Measurements from ENCODE around the gene NECTIN1. TPM values are rescaled to one million over a fixed set of nuclear protein-coding genes. Genes with fewer than 3 reads are reported as not detected.

The NECTIN1 gene
- total RNA-seq, 6 donors from 2014 or later = 1.4 to 12.6 (median 7.6) TPM

DNA sequence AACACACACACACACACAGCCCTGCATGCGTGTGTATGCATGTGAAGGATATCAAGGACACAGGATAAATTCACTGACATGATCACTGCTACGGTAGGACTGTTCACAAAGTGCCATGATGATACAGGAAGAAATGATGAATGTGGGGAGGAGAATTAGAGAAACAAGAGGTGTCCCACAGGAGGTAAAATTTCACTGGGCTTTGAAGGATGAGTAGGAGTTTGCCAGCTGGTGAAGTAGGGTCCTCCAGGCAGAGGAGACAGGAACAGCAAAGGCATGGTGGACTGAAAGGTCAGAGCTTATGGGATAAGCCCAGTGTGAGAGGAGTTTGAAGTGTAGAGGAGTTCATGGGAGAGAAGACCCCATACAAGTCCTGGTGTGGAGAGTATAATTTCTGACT lies 18.6 kb downstream of the NECTIN1 start:
- Histone ChIP-seq H3K27me3 (no peaks in the 10 kb centered on the region), H3K36me3 (no peaks in the 10 kb centered on the region), H3K9me3 (no peaks in the 10 kb centered on the region), H3K27ac (no peak overlapping the region), H3K4me3 (no peak overlapping the region), H3K4me1 (peaks cover 0 to 5% (median 0%) of the 10 kb centered on the region in 4 donors)
- ATAC-seq (ENCODE audit: low FRiP score in 2 of 2) = no peak
- DNase-seq = no peak
- TF ChIP-seq, protein P1, sequence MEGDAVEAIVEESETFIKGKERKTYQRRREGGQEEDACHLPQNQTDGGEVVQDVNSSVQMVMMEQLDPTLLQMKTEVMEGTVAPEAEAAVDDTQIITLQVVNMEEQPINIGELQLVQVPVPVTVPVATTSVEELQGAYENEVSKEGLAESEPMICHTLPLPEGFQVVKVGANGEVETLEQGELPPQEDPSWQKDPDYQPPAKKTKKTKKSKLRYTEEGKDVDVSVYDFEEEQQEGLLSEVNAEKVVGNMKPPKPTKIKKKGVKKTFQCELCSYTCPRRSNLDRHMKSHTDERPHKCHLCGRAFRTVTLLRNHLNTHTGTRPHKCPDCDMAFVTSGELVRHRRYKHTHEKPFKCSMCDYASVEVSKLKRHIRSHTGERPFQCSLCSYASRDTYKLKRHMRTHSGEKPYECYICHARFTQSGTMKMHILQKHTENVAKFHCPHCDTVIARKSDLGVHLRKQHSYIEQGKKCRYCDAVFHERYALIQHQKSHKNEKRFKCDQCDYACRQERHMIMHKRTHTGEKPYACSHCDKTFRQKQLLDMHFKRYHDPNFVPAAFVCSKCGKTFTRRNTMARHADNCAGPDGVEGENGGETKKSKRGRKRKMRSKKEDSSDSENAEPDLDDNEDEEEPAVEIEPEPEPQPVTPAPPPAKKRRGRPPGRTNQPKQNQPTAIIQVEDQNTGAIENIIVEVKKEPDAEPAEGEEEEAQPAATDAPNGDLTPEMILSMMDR (IDR thresholded peaks at IDR 0.05) = no peak
- TF ChIP-seq POLR2AphosphoS5 (IDR thresholded peaks at IDR 0.05) (no peak), POLR2A (IDR thresholded peaks at IDR 0.05) (no peak), EP300 (IDR thresholded peaks at IDR 0.05) (no peak)
- 88 to 89% methylated on average over 2 of the region's 2 CpGs for WGBS, 2 donors

DNA sequence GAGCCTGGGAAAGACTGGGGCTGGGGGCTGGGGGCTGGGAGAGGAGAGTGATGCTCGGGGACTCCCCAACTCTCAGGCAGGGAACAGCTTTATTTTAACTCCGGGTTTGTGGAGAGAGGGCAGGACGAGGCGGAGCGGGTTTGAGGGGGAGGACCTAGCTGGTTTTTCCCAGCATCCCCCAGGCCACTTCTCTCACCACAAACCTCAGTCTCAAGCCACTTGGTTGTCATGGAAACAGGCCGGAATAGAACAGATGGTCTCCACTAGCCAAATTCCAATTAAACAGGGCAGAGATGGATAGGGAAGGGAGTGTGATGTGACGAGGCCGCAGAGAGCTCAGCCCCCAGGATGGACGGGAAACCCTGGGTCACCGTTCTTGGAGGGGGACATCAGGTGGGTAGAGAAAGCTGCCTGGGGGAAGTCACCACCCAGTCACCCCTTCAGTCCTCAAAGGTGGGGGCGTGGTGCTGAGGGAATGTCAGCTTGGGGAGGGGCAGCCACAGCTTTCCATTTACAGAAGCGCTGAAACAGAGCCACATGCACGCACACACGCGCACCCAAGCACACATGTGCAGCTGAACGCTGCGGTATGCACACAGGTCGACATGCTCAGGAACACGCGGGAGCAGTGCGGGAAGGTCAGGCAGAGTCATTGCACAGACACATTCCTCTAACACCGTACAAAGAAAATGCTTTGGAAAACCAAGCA lies 19.2 kb downstream of the NECTIN1 start:
- Histone ChIP-seq H3K4me3 (no peak overlapping the region), H3K27me3 (no peaks in the 10 kb centered on the region), H3K4me1 (peaks cover 0 to 5% (median 0%) of the 10 kb centered on the region in 4 donors), H3K27ac (no peak overlapping the region), H3K9me3 (no peaks in the 10 kb centered on the region), H3K36me3 (no peaks in the 10 kb centered on the region)
- 40 to 55% methylated on average over 22 of the region's 22 CpGs for WGBS, 2 donors
- TF ChIP-seq POLR2A (IDR thresholded peaks at IDR 0.05) (no peak), POLR2AphosphoS5 (IDR thresholded peaks at IDR 0.05) (no peak), EP300 (IDR thresholded peaks at IDR 0.05) (no peak)
- TF ChIP-seq, protein P1 (IDR thresholded peaks at IDR 0.05) = no peak
- ATAC-seq (ENCODE audit: low FRiP score in 2 of 2) (no peak), DNase-seq (no peak)

DNA sequence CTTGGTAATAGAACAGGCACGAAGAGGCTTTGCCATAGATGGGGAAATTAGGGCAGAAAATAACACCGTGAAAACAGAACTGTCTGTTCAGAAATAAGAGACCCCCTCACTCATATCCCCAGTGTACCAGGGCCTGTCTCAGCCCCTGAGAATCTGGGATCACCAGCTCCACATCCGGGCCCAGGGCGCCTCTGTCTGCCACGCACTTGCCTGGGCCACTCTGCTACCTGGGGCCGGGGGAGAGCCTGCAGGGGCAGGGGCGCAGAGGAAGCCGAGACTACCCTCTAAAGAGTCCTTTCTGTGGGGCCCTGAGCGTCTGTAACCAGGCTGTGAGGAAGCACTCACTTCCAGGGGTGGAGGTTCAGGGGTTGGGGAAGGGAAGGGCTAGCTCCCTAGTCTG lies 19.8 kb downstream of the NECTIN1 start:
- no peak for ATAC-seq (ENCODE audit: low FRiP score in 2 of 2)

DNA sequence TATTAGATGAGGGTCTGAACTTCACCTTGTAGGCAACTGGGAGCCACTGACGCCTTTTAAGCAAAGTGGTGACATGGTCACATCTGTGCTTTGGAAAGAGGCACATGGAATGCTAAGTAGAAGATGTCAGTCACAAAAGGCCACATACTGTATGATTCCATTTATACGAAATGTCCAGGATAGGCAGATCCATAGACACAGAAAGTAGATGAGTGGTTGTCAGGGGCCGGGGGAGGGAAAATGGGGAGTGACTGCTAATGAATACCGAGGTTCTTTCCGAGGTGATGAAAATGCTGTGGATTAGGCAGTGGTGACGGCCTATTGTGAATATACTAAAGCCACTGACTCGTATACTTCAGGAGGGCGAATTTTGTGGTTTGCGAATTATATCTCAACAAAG lies 20.6 kb downstream of the NECTIN1 start:
- 85 to 87% methylated on average over 9 of the region's 9 CpGs for WGBS, 2 donors
- H3K27ac ChIP-seq = no peak overlapping the region
- H3K36me3 ChIP-seq = no peaks in the 10 kb centered on the region
- TF ChIP-seq POLR2A (IDR thresholded peaks at IDR 0.05) (no peak), POLR2AphosphoS5 (IDR thresholded peaks at IDR 0.05) (no peak)
- TF ChIP-seq, protein P1 (IDR thresholded peaks at IDR 0.05) = no peak
- no peak for DNase-seq
- ATAC-seq (ENCODE audit: low FRiP score in 2 of 2) = no peak
- H3K4me3 ChIP-seq = no peak overlapping the region
- no peaks in the 10 kb centered on the region for H3K27me3 ChIP-seq
- no peaks in the 10 kb centered on the region for H3K9me3 ChIP-seq
- H3K4me1 ChIP-seq = peaks cover 0 to 5% (median 0%) of the 10 kb centered on the region in 4 donors

More for the DNA sequence above, 19.8 kb downstream of the NECTIN1 start:
- no peak for TF ChIP-seq EP300 (IDR thresholded peaks at IDR 0.05)
- no peak for TF ChIP-seq POLR2A (IDR thresholded peaks at IDR 0.05)
- TF ChIP-seq, protein P1 (IDR thresholded peaks at IDR 0.05) = no peak
- no peak for TF ChIP-seq POLR2AphosphoS5 (IDR thresholded peaks at IDR 0.05)
- Histone ChIP-seq H3K27me3 (no peaks in the 10 kb centered on the region), H3K4me1 (peaks cover 0 to 5% (median 0%) of the 10 kb centered on the region in 4 donors), H3K36me3 (no peaks in the 10 kb centered on the region), H3K4me3 (no peak overlapping the region), H3K27ac (no peak overlapping the region), H3K9me3 (no peaks in the 10 kb centered on the region)
- DNase-seq = no peak
- WGBS, 2 donors = 52 to 69% methylated on average over 6 to 9 of the region's 9 CpGs

DNA sequence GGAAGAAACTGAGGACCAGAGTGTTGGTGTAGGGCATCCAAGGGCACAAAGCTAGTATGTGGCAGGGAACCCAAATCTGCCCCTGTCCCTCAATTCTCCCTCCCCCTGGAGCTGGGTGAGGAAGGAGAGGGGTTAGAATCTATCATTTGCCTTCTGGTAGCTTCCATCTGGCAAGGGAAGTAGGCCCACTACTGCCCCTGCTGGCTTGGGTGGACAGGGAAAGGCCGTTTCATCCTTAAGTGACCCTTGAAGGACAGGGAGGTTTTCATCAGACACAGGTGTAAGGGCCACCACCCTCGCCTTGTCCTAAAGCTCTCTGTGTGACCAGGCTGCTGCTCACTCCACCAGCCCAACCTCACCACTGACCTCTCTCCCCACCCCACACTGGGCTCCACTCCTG lies 22.1 kb downstream of the NECTIN1 start:
- no peaks in the 10 kb centered on the region for H3K27me3 ChIP-seq
- DNase-seq (no peak), ATAC-seq (ENCODE audit: low FRiP score in 2 of 2) (no peak)
- 76 to 80% methylated on average over 2 of the region's 2 CpGs for WGBS, 2 donors
- no peaks in the 10 kb centered on the region for H3K9me3 ChIP-seq
- no peak overlapping the region for H3K4me3 ChIP-seq
- H3K4me1 ChIP-seq = no peaks in the 10 kb centered on the region
- TF ChIP-seq EP300 (IDR thresholded peaks at IDR 0.05) (no peak), POLR2A (IDR thresholded peaks at IDR 0.05) (no peak), POLR2AphosphoS5 (IDR thresholded peaks at IDR 0.05) (no peak)
- TF ChIP-seq, protein P1 (IDR thresholded peaks at IDR 0.05) = no peak
- H3K36me3 ChIP-seq = no peaks in the 10 kb centered on the region
- no peak overlapping the region for H3K27ac ChIP-seq

Data from upper lobe of left lung (tissue), 6 donors.